Nephron progenitor cell (in vitro differentiated cells): Measurements from ENCODE around the gene GFPT1.

Source experiments
- DNase-seq: peaks from one replicate; pipeline ENCODE4 v3.0.0; 2021
- H3K27ac Mint-ChIP-seq: 2 replicates; pipeline ENCODE4 v1.8.0; 2021; ENCODE audit warnings: mild to moderate bottlenecking, moderate library complexity, mixed read lengths
- H3K27me3 Mint-ChIP-seq: 2 replicates; pipeline ENCODE4 v1.8.0; 2021; ENCODE audit warnings: mild to moderate bottlenecking, low read depth, mixed read lengths; ENCODE audit not compliant: poor library complexity
- H3K36me3 Mint-ChIP-seq: 2 replicates; pipeline ENCODE4 v1.8.0; 2021; ENCODE audit warnings: low read depth, mixed read lengths
- H3K4me1 Mint-ChIP-seq: 2 replicates; pipeline ENCODE4 v1.8.0; 2021; ENCODE audit warnings: mixed read lengths
- H3K4me3 Mint-ChIP-seq: 2 replicates; pipeline ENCODE4 v1.8.0; 2021; ENCODE audit warnings: mild to moderate bottlenecking, moderate library complexity, mixed read lengths
- H3K9me3 Mint-ChIP-seq: 2 replicates; pipeline ENCODE4 v1.8.0; 2021; ENCODE audit warnings: mild to moderate bottlenecking, moderate library complexity, mixed read lengths
- CTCF ChIP-seq: fragments of 200-600 bp; sonication (generic); IDR thresholded peaks from 2 replicates; pipeline ENCODE4 v1.5.0; 2021; ENCODE audit warnings: antibody characterized with exemption

Gene GFPT1

GRCh38 chr2:69375494-69376353 lies 11.3 kb downstream of the GFPT1 start:
- H3K4me1 Mint-ChIP-seq: no peaks in the 10 kb centered on the region
- no peak for DNase-seq
- peaks cover 63% of the 10 kb centered on the region for H3K36me3 Mint-ChIP-seq
- H3K27me3 Mint-ChIP-seq: peaks cover 3% of the 10 kb centered on the region
- H3K4me3 Mint-ChIP-seq: no peak overlapping the region
- peak; percentile 46 for TF ChIP-seq CTCF
- H3K9me3 Mint-ChIP-seq: no peaks in the 10 kb centered on the region
- no peak overlapping the region for H3K27ac Mint-ChIP-seq

- no peak for DNase-seq
- H3K9me3 Mint-ChIP-seq: no peaks in the 10 kb centered on the region
- TF ChIP-seq CTCF: no peak
- H3K27me3 Mint-ChIP-seq: peaks cover 3% of the 10 kb centered on the region
- H3K4me3 Mint-ChIP-seq: no peak overlapping the region
- peaks cover 73% of the 10 kb centered on the region for H3K36me3 Mint-ChIP-seq
- H3K27ac Mint-ChIP-seq: no peak overlapping the region
- no peaks in the 10 kb centered on the region for H3K4me1 Mint-ChIP-seq
Measured at GRCh38 chr2:69372767-69373166, 14.3 kb downstream of the GFPT1 start.

GRCh38 chr2:69369802-69370201 lies 17.2 kb downstream of the GFPT1 start:
- peaks cover 3% of the 10 kb centered on the region for H3K27me3 Mint-ChIP-seq
- no peaks in the 10 kb centered on the region for H3K9me3 Mint-ChIP-seq
- no peak for DNase-seq
- H3K36me3 Mint-ChIP-seq: peaks cover 74% of the 10 kb centered on the region
- no peak for TF ChIP-seq CTCF
- H3K4me1 Mint-ChIP-seq: no peaks in the 10 kb centered on the region
- H3K27ac Mint-ChIP-seq: no peak overlapping the region
- no peak overlapping the region for H3K4me3 Mint-ChIP-seq

GRCh38 chr2:69368588-69368987 lies 18.4 kb downstream of the GFPT1 start:
- Mint-ChIP-seq H3K27ac (peak overlapping the region; percentile 5), H3K9me3 (no peaks in the 10 kb centered on the region), H3K27me3 (peaks cover 3% of the 10 kb centered on the region), H3K4me1 (no peaks in the 10 kb centered on the region), H3K4me3 (no peak overlapping the region), H3K36me3 (peaks cover 76% of the 10 kb centered on the region)
- DNase-seq: no peak
- TF ChIP-seq CTCF: no peak

- Mint-ChIP-seq H3K4me1 (no peaks in the 10 kb centered on the region), H3K27ac (no peak overlapping the region), H3K36me3 (peaks cover 79% of the 10 kb centered on the region), H3K9me3 (no peaks in the 10 kb centered on the region), H3K4me3 (no peak overlapping the region), H3K27me3 (no peaks in the 10 kb centered on the region)
- DNase-seq: no peak
- no peak for TF ChIP-seq CTCF
Measured at GRCh38 chr2:69359371-69359770, 27.7 kb downstream of the GFPT1 start.

GRCh38 chr2:69358914-69359313 lies 28.1 kb downstream of the GFPT1 start:
- Mint-ChIP-seq H3K27ac (no peak overlapping the region), H3K4me3 (no peak overlapping the region), H3K9me3 (no peaks in the 10 kb centered on the region), H3K36me3 (peaks cover 79% of the 10 kb centered on the region), H3K4me1 (no peaks in the 10 kb centered on the region), H3K27me3 (no peaks in the 10 kb centered on the region)
- no peak for DNase-seq
- no peak for TF ChIP-seq CTCF
